HepG2 (cell line): ENCODE measurements around the gene SSH3. TPM values are rescaled to one million over a fixed set of nuclear protein-coding genes. Genes with fewer than 3 reads are reported as not detected.

Experiments
- ARID2 ChIP-seq: sonication (generic); formaldehyde crosslinking; IDR thresholded peaks from 2 replicates; pipeline ENCODE4 v1.8.1; 2022; ENCODE audit warnings: mild to moderate bottlenecking, missing genetic modification reagents, borderline replicate concordance
- PLRG1 ChIP-seq: fragments of 450-650 bp; conservative IDR thresholded peaks from 2 replicates; pipeline ENCODE4 v1.6.1; 2016
- RAD21 ChIP-seq: fragments of 450-650 bp; formaldehyde crosslinking; IDR thresholded peaks from 2 replicates; pipeline ENCODE4 v1.5.0; 2020; ENCODE audit warnings: mild to moderate bottlenecking
- SRSF9 ChIP-seq: fragments of 200-400 bp; formaldehyde crosslinking; IDR thresholded peaks from 2 replicates; pipeline ENCODE4 v1.6.1; 2018; ENCODE audit warnings: borderline replicate concordance, mild to moderate bottlenecking, low read depth, low read length; ENCODE audit not compliant: insufficient read depth, poor library complexity, severe bottlenecking
- TARDBP ChIP-seq: sonication (generic); formaldehyde crosslinking; IDR thresholded peaks from 2 replicates; pipeline ENCODE4 v1.8.0; 2022; ENCODE audit warnings: mild to moderate bottlenecking, missing genetic modification reagents
- ZNF451 ChIP-seq: sonication (generic); formaldehyde crosslinking; IDR thresholded peaks from 2 replicates; pipeline ENCODE4 v1.5.0; 2020; ENCODE audit warnings: mild to moderate bottlenecking, missing genetic modification reagents
- ZNF605 ChIP-seq: sonication (generic); formaldehyde crosslinking; IDR thresholded peaks from 2 replicates; pipeline ENCODE4 v1.8.0; 2022; ENCODE audit warnings: mild to moderate bottlenecking, missing genetic modification reagents
- ZNF775 ChIP-seq: sonication (generic); formaldehyde crosslinking; IDR thresholded peaks from 2 replicates; pipeline ENCODE4 v1.4.0; 2020; ENCODE audit warnings: missing genetic modification reagents, mild to moderate bottlenecking, moderate library complexity, borderline replicate concordance
- polyA plus RNA-seq, 8 experiments: library from polyadenylated mRNA; depleted of rRNA in 3 of 8; stranded (reverse) in 7 of 8; unstranded in 1 of 8; fragments of >200 nt; fragmentation: Illumina TruSeq in 4 of 8; extraction: Trizol in 4 of 8; gene quantifications; 2 replicates each; pipeline versions ENCODE4 v1.2.1 to v1.2.3, GENCODE V29; 2011 to 2016; ENCODE audit warnings: low read depth in 4 of 8, missing spikeins in 1 of 8, mixed read lengths in 1 of 8; ENCODE audit not compliant: insufficient read depth in 1 of 8
- total RNA-seq, 5 experiments: library from RNA; depleted of rRNA; stranded (reverse); fragments of >200 nt; fragmentation: Illumina TruSeq; extraction: Trizol; gene quantifications; 2 replicates each; pipeline ENCODE4 v1.2.3, GENCODE V29; 2016; ENCODE audit warnings: low read depth in 1 of 5
- TF ChIP-seq, protein P1 (sequence below): sonication (generic); formaldehyde crosslinking; IDR thresholded peaks from 2 replicates; pipeline ENCODE4 v1.5.1; 2020; ENCODE audit warnings: mild to moderate bottlenecking, missing genetic modification reagents, borderline replicate concordance
- TF ChIP-seq, protein P2 (sequence below): sonication (generic); formaldehyde crosslinking; IDR thresholded peaks from 2 replicates; pipeline ENCODE4 v1.5.0; 2020; ENCODE audit warnings: missing genetic modification reagents, mild to moderate bottlenecking, borderline replicate concordance
- TF ChIP-seq, protein P3 (sequence below): sonication (generic); formaldehyde crosslinking; IDR thresholded peaks from 2 replicates; pipeline ENCODE4 v1.5.1; 2020; ENCODE audit warnings: missing genetic modification reagents, mild to moderate bottlenecking, borderline replicate concordance
- TF ChIP-seq, protein P4 (sequence below): sonication (generic); formaldehyde crosslinking; IDR thresholded peaks from 2 replicates; pipeline ENCODE4 v1.4.0; 2020; ENCODE audit warnings: mild to moderate bottlenecking, missing genetic modification reagents
- TF ChIP-seq, protein P5 (sequence below): sonication (generic); formaldehyde crosslinking; IDR thresholded peaks from 2 replicates; pipeline ENCODE4 v1.8.1; 2023; ENCODE audit warnings: mild to moderate bottlenecking, missing genetic modification reagents, borderline replicate concordance
- TF ChIP-seq, protein P6 (sequence below): sonication (generic); formaldehyde crosslinking; IDR thresholded peaks from 2 replicates; pipeline ENCODE4 v1.8.0; 2022; ENCODE audit warnings: mild to moderate bottlenecking, missing genetic modification reagents
- TF ChIP-seq, protein P7 (sequence below): sonication (generic); formaldehyde crosslinking; IDR thresholded peaks from 2 replicates; pipeline ENCODE4 v1.9.0; 2021; ENCODE audit warnings: missing genetic modification reagents, mild to moderate bottlenecking, borderline replicate concordance

The SSH3 gene
- total and polyA plus RNA-seq, 2 of the 13 experiments (the other 11 are each of a cell fraction or from before 2014, with no cell fraction given), result 12.4 to 18.8 TPM

DNA sequence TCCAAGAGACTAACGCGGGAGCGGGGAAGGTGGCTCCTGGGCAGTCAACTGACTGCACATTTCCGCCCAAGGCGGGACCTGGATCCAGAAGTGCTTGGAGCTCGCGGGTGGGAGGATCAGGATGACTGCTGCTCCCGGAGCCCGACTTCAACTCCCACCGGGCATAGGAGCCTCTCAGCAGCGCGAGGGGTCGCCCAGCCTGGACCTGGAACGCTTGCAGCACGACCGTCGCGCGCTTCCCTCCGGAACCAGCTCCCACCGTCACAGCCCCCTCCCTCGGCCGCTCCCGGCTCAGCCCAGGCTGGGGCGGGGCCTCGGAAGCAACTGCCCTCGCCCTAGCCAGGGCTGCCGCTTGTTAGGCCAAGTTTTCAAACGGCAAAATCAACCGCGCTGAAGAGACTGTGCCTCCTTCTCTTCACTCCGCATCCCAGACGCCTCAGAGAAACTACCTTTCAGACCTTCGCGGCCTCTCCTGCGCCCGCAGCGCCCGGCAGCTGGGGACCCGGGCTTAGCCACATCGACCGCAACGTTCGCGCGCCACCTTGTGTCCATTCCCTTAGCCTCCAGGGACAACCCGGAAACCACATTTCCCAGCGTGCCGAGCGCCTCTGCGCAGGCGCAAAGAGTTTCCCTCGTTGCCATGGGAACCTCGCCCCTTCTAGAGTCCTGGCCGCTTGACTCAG lies 14.0 kb downstream of the SSH3 start (continued):
- TF ChIP-seq, protein P1, sequence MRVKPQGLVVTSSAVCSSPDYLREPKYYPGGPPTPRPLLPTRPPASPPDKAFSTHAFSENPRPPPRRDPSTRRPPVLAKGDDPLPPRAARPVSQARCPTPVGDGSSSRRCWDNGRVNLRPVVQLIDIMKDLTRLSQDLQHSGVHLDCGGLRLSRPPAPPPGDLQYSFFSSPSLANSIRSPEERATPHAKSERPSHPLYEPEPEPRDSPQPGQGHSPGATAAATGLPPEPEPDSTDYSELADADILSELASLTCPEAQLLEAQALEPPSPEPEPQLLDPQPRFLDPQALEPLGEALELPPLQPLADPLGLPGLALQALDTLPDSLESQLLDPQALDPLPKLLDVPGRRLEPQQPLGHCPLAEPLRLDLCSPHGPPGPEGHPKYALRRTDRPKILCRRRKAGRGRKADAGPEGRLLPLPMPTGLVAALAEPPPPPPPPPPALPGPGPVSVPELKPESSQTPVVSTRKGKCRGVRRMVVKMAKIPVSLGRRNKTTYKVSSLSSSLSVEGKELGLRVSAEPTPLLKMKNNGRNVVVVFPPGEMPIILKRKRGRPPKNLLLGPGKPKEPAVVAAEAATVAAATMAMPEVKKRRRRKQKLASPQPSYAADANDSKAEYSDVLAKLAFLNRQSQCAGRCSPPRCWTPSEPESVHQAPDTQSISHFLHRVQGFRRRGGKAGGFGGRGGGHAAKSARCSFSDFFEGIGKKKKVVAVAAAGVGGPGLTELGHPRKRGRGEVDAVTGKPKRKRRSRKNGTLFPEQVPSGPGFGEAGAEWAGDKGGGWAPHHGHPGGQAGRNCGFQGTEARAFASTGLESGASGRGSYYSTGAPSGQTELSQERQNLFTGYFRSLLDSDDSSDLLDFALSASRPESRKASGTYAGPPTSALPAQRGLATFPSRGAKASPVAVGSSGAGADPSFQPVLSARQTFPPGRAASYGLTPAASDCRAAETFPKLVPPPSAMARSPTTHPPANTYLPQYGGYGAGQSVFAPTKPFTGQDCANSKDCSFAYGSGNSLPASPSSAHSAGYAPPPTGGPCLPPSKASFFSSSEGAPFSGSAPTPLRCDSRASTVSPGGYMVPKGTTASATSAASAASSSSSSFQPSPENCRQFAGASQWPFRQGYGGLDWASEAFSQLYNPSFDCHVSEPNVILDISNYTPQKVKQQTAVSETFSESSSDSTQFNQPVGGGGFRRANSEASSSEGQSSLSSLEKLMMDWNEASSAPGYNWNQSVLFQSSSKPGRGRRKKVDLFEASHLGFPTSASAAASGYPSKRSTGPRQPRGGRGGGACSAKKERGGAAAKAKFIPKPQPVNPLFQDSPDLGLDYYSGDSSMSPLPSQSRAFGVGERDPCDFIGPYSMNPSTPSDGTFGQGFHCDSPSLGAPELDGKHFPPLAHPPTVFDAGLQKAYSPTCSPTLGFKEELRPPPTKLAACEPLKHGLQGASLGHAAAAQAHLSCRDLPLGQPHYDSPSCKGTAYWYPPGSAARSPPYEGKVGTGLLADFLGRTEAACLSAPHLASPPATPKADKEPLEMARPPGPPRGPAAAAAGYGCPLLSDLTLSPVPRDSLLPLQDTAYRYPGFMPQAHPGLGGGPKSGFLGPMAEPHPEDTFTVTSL (CRISPR knock-in tag), result no peak
- TF ChIP-seq TARDBP, result peak; percentile 60; the same call in 1 of the 2 replicates
- TF ChIP-seq ZNF605 (CRISPR knock-in tag), result peak; percentile 75
- TF ChIP-seq, protein P2, sequence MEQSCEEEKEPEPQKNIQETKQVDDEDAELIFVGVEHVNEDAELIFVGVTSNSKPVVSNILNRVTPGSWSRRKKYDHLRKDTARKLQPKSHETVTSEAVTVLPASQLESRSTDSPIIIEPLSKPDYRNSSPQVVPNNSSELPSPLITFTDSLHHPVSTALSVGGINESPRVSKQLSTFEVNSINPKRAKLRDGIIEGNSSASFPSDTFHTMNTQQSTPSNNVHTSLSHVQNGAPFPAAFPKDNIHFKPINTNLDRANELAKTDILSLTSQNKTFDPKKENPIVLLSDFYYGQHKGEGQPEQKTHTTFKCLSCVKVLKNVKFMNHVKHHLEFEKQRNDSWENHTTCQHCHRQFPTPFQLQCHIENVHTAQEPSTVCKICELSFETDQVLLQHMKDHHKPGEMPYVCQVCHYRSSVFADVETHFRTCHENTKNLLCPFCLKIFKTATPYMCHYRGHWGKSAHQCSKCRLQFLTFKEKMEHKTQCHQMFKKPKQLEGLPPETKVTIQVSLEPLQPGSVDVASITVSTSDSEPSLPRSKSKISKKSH (CRISPR knock-in tag), result no peak; the same call in 1 of the 2 replicates
- no peak for TF ChIP-seq ZNF775 (CRISPR knock-in tag)
- no peak for TF ChIP-seq PLRG1
- TF ChIP-seq, protein P3, sequence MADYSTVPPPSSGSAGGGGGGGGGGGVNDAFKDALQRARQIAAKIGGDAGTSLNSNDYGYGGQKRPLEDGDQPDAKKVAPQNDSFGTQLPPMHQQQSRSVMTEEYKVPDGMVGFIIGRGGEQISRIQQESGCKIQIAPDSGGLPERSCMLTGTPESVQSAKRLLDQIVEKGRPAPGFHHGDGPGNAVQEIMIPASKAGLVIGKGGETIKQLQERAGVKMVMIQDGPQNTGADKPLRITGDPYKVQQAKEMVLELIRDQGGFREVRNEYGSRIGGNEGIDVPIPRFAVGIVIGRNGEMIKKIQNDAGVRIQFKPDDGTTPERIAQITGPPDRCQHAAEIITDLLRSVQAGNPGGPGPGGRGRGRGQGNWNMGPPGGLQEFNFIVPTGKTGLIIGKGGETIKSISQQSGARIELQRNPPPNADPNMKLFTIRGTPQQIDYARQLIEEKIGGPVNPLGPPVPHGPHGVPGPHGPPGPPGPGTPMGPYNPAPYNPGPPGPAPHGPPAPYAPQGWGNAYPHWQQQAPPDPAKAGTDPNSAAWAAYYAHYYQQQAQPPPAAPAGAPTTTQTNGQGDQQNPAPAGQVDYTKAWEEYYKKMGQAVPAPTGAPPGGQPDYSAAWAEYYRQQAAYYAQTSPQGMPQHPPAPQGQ (CRISPR knock-in tag), result no peak
- TF ChIP-seq ZNF451, result no peak
- TF ChIP-seq, protein P4, sequence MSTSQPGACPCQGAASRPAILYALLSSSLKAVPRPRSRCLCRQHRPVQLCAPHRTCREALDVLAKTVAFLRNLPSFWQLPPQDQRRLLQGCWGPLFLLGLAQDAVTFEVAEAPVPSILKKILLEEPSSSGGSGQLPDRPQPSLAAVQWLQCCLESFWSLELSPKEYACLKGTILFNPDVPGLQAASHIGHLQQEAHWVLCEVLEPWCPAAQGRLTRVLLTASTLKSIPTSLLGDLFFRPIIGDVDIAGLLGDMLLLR, result peak; percentile 77
- TF ChIP-seq, protein P5, sequence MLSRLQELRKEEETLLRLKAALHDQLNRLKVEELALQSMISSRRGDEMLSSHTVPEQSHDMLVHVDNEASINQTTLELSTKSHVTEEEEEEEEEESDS (CRISPR knock-in tag), result no peak
- no peak for TF ChIP-seq SRSF9
- 0 out of 2 replicates have a peak, but pooled peaks have one; percentile 16 for TF ChIP-seq ARID2
- TF ChIP-seq, protein P6, sequence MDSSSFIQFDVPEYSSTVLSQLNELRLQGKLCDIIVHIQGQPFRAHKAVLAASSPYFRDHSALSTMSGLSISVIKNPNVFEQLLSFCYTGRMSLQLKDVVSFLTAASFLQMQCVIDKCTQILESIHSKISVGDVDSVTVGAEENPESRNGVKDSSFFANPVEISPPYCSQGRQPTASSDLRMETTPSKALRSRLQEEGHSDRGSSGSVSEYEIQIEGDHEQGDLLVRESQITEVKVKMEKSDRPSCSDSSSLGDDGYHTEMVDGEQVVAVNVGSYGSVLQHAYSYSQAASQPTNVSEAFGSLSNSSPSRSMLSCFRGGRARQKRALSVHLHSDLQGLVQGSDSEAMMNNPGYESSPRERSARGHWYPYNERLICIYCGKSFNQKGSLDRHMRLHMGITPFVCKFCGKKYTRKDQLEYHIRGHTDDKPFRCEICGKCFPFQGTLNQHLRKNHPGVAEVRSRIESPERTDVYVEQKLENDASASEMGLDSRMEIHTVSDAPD, result no peak
- TF ChIP-seq, protein P7, sequence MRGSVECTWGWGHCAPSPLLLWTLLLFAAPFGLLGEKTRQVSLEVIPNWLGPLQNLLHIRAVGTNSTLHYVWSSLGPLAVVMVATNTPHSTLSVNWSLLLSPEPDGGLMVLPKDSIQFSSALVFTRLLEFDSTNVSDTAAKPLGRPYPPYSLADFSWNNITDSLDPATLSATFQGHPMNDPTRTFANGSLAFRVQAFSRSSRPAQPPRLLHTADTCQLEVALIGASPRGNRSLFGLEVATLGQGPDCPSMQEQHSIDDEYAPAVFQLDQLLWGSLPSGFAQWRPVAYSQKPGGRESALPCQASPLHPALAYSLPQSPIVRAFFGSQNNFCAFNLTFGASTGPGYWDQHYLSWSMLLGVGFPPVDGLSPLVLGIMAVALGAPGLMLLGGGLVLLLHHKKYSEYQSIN (CRISPR knock-in tag), result no peak
- TF ChIP-seq RAD21 (CRISPR knock-in tag), result peak; percentile 98
